HL-60 (cell line): ENCODE data around the gene SLC6A18.
"Not testable (repeated sequence)": the region's sequence is repeated elsewhere in the genome, so short reads cannot be mapped to it uniquely, and the experiment has no call there.

Experiments used
- DNase-seq, 2 experiments: peaks; one replicate each; pipeline ENCODE4 v3.0.0-alpha.2; 2010 to 2020; ENCODE audit warnings: low read depth in 1 of 2, low spot score in 1 of 2
- H3K27ac ChIP-seq: fragments of 250-450 bp; sonication (Bioruptor Pico); replicated peaks from 2 replicates; pipeline ENCODE4 v1.5.1; 2020; ENCODE audit warnings: mild to moderate bottlenecking, moderate library complexity
- H3K27me3 ChIP-seq: fragments of 250-450 bp; sonication (Bioruptor Pico); 2 replicates; pipeline ENCODE4 v1.5.1; 2021; ENCODE audit warnings: mild to moderate bottlenecking, moderate library complexity; ENCODE audit not compliant: insufficient read depth, poor library complexity, severe bottlenecking
- H3K4me3 ChIP-seq: replicated peaks from 2 replicates; pipeline ENCODE4 v1.5.1; 2011; ENCODE audit warnings: mild to moderate bottlenecking, control low read depth, low read length; ENCODE audit not compliant: insufficient read depth
- CTCF ChIP-seq: IDR thresholded peaks from one replicate; pipeline ENCODE4 v1.5.1; 2011; ENCODE audit warnings: low read length, control low read depth, inconsistent platforms; ENCODE audit not compliant: insufficient read depth
- GABPA ChIP-seq: IDR thresholded peaks from 2 replicates; pipeline ENCODE4 v1.6.1; 2012; ENCODE audit warnings: low read depth
- POLR2AphosphoS5 ChIP-seq: IDR thresholded peaks from 2 replicates; pipeline ENCODE4 v1.6.1; 2012; ENCODE audit warnings: low read depth
- REST ChIP-seq: IDR thresholded peaks from 2 replicates; pipeline ENCODE4 v1.6.1; 2012; ENCODE audit warnings: low read depth; ENCODE audit not compliant: insufficient replicate concordance
- SPI1 ChIP-seq: IDR thresholded peaks from 2 replicates; pipeline ENCODE4 v1.6.1; 2012; ENCODE audit warnings: low read depth, mild to moderate bottlenecking, borderline replicate concordance

Gene SLC6A18

GRCh38 chr5:1273745-1274144 is 48.6 kb downstream of the SLC6A18 start:
- TF ChIP-seq REST (no peak), GABPA (no peak), SPI1 (no peak), CTCF (no peak), POLR2AphosphoS5 (no peak)
- no peak overlapping the region for H3K27ac ChIP-seq
- no peak overlapping the region for H3K4me3 ChIP-seq
- DNase-seq: no peak
- H3K27me3 ChIP-seq: no peaks in the 10 kb centered on the region

- H3K27me3 ChIP-seq: no peaks in the 10 kb centered on the region
- no peak overlapping the region for H3K27ac ChIP-seq
- DNase-seq: no peak
- no peak for TF ChIP-seq GABPA
- TF ChIP-seq POLR2AphosphoS5: no peak
- no peak for TF ChIP-seq REST
- no peak for TF ChIP-seq SPI1
- TF ChIP-seq CTCF: no peak
- H3K4me3 ChIP-seq: no peak overlapping the region
Observed at GRCh38 chr5:1274471-1274870, 49.3 kb downstream of the SLC6A18 start.

- not testable (repeated sequence) for H3K27me3 ChIP-seq, H3K27ac ChIP-seq, H3K4me3 ChIP-seq, DNase-seq
Observed at GRCh38 chr5:1275397-1276391, 50.5 kb downstream of the SLC6A18 start.

- no peak for DNase-seq
- Histone ChIP-seq H3K27ac (no peak overlapping the region), H3K4me3 (no peak overlapping the region), H3K27me3 (no peaks in the 10 kb centered on the region)
- TF ChIP-seq POLR2AphosphoS5: no peak
- TF ChIP-seq GABPA: no peak
- TF ChIP-seq CTCF: no peak
- no peak for TF ChIP-seq SPI1
- no peak for TF ChIP-seq REST
Observed at GRCh38 chr5:1276930-1277329, 51.7 kb downstream of the SLC6A18 start.
